ENCODE results near the gene ARPC3. TPM values are rescaled to one million over a fixed set of nuclear protein-coding genes. Genes with fewer than 3 reads are reported as not detected.
"Not testable (repeated sequence)": the region's sequence is repeated elsewhere in the genome, so short reads cannot be mapped to it uniquely, and the experiment has no call there.

ARPC3 gene
- total and polyA plus RNA-seq, 2 experiments from 2014 or later = 434 to 585 TPM

DNA sequence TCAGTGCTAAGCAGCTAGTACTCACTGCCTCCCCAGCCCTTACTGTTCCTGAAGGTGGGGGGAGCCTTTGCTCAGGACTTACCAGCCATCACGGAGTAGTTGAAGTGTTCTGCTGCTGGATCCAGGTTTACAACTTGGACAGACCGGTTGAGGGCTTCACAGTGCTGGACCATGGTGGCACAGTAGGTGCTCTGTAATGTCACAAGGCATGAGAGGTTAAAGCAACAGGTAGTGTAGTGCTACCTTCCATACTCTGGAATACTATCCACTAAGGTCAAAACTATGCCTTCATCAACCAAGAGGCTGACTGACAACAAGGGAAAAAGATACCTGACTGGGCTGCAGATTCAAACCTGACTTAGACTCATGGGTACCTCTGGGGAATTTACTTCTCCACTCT is 14.9 kb upstream of the ARPC3 start:
- H3K4me3 ChIP-seq = no peak overlapping the region
- no peak for DNase-seq (ENCODE audit: low spot score)
- peaks cover 15% of the 10 kb centered on the region for H3K4me1 ChIP-seq (ENCODE audit: insufficient read depth)
- no peaks in the 10 kb centered on the region for H3K9me2 ChIP-seq (replicated peaks; ENCODE audit: insufficient read depth)
- H3K79me2 ChIP-seq = peaks cover 26% of the 10 kb centered on the region
- H4K20me1 ChIP-seq (ENCODE audit: insufficient read depth, poor library complexity, severe bottlenecking) = no peaks in the 10 kb centered on the region
- H3K9me3 ChIP-seq (ENCODE audit: low read depth) = no peaks in the 10 kb centered on the region
- no peak overlapping the region for H3K4me2 ChIP-seq
- H3K27ac ChIP-seq = no peak overlapping the region
- H3K36me3 ChIP-seq (replicated peaks; ENCODE audit: insufficient read depth, low read depth) = no peaks in the 10 kb centered on the region
- TF ChIP-seq, protein P1, sequence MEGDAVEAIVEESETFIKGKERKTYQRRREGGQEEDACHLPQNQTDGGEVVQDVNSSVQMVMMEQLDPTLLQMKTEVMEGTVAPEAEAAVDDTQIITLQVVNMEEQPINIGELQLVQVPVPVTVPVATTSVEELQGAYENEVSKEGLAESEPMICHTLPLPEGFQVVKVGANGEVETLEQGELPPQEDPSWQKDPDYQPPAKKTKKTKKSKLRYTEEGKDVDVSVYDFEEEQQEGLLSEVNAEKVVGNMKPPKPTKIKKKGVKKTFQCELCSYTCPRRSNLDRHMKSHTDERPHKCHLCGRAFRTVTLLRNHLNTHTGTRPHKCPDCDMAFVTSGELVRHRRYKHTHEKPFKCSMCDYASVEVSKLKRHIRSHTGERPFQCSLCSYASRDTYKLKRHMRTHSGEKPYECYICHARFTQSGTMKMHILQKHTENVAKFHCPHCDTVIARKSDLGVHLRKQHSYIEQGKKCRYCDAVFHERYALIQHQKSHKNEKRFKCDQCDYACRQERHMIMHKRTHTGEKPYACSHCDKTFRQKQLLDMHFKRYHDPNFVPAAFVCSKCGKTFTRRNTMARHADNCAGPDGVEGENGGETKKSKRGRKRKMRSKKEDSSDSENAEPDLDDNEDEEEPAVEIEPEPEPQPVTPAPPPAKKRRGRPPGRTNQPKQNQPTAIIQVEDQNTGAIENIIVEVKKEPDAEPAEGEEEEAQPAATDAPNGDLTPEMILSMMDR (IDR thresholded peaks at IDR 0.05; ENCODE audit: poor library complexity) = no peak
- TF ChIP-seq EZH2 (IDR thresholded peaks at IDR 0.05; ENCODE audit: borderline replicate concordance) (no peak), EZH2phosphoT487 (IDR thresholded peaks at IDR 0.05; ENCODE audit: low read depth, severe bottlenecking, unreplicated experiment) (no peak)
- no peak overlapping the region for H2AFZ ChIP-seq
- WGBS (ENCODE audit: low lambda C conversion rate, missing lambda C conversion rate) = 94% methylated on average over 2 of the region's 2 CpGs
- no peaks in the 10 kb centered on the region for H3K27me3 ChIP-seq

DNA sequence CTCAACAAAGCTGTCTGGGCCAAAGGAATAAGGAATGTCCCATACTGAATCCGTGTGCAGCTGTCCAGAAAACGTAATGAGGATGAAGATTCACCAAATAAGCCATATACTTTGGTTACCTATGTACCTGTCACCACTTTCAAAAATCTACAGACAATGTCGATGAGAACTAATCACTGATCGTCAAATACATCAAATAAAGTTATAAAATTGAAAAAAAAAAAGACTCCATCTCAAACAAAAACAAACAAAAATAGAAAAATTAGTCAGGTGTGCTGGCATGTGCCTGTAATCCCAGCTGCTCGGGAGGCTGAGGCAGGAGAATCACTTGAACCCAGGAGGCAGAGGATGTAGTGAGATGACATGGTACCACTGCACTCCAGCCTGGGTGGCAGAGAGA is 11.1 kb upstream of the ARPC3 start:
- H3K9me3 ChIP-seq (ENCODE audit: low read depth); H3K27me3 ChIP-seq; H3K79me2 ChIP-seq; H2AFZ ChIP-seq; H3K36me3 ChIP-seq (replicated peaks; ENCODE audit: insufficient read depth, low read depth); H3K4me3 ChIP-seq; DNase-seq (ENCODE audit: low spot score); H3K27ac ChIP-seq; H3K4me1 ChIP-seq (ENCODE audit: insufficient read depth); H3K9me2 ChIP-seq (replicated peaks; ENCODE audit: insufficient read depth); H4K20me1 ChIP-seq (ENCODE audit: insufficient read depth, poor library complexity, severe bottlenecking); H3K4me2 ChIP-seq: not testable (repeated sequence)
- 95% methylated on average over 5 of the region's 5 CpGs for WGBS (ENCODE audit: low lambda C conversion rate, missing lambda C conversion rate)

GRCh38 chr12:110458756-110459155 is 8.6 kb upstream of the ARPC3 start:
- Histone ChIP-seq H3K9me3 (ENCODE audit: low read depth) (no peaks in the 10 kb centered on the region), H3K79me2 (no peaks in the 10 kb centered on the region), H3K36me3 (replicated peaks; ENCODE audit: insufficient read depth, low read depth) (no peaks in the 10 kb centered on the region), H3K4me2 (no peak overlapping the region), H3K27me3 (no peaks in the 10 kb centered on the region), H3K9me2 (replicated peaks; ENCODE audit: insufficient read depth) (no peaks in the 10 kb centered on the region), H2AFZ (no peak overlapping the region), H3K4me1 (ENCODE audit: insufficient read depth) (no peaks in the 10 kb centered on the region), H3K4me3 (no peak overlapping the region), H3K27ac (no peak overlapping the region), H4K20me1 (ENCODE audit: insufficient read depth, poor library complexity, severe bottlenecking) (no peaks in the 10 kb centered on the region)
- WGBS (ENCODE audit: low lambda C conversion rate, missing lambda C conversion rate) = 90% methylated on average over 4 of the region's 4 CpGs
- TF ChIP-seq EZH2 (IDR thresholded peaks at IDR 0.05; ENCODE audit: borderline replicate concordance) (no peak), EZH2phosphoT487 (IDR thresholded peaks at IDR 0.05; ENCODE audit: low read depth, severe bottlenecking, unreplicated experiment) (no peak)
- TF ChIP-seq, protein P1 (IDR thresholded peaks at IDR 0.05; ENCODE audit: poor library complexity) = no peak
- no peak for DNase-seq (ENCODE audit: low spot score)

DNA sequence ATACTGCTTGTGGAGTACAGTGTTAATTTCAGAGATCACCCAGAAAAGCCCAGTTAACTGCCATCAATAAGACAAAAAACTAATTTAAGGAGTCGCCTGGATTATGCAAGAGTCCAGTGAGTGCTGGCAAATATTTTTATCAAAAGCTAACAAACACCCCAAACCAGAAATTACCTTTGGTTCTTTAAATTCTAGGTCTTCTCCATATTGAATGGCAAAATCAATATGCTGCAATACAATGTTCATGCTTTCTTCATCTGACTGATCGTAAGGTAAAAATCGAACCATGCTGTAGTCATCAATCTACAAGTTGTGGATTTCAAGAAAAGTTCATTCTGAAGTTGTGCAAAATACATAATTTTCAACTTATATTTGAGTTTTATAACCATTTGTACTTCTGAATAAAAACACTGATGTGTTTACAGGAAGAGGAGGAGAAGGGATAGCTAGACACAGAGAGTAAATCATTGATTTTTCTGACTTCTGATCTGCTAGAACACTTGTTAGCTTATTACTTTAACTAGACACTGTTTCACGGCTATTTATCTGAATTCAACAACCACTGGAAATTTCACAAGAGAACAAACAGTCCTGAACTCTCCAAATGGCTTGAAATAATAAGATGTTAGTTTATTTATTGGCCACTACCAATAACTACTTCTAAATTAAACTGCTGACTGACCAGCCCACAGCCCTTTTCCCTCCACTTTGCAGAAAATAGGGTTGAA is 3.6 kb upstream of the ARPC3 start:
- TF ChIP-seq, protein P1 (IDR thresholded peaks at IDR 0.05; ENCODE audit: poor library complexity) = no peak
- TF ChIP-seq EZH2phosphoT487 (IDR thresholded peaks at IDR 0.05; ENCODE audit: low read depth, severe bottlenecking, unreplicated experiment) (no peak), EZH2 (IDR thresholded peaks at IDR 0.05; ENCODE audit: borderline replicate concordance) (no peak)
- H4K20me1 ChIP-seq (ENCODE audit: insufficient read depth, poor library complexity, severe bottlenecking) = no peaks in the 10 kb centered on the region
- no peak overlapping the region for H2AFZ ChIP-seq
- no peaks in the 10 kb centered on the region for H3K9me2 ChIP-seq (replicated peaks; ENCODE audit: insufficient read depth)
- no peaks in the 10 kb centered on the region for H3K9me3 ChIP-seq (ENCODE audit: low read depth)
- WGBS (ENCODE audit: low lambda C conversion rate, missing lambda C conversion rate) = 89% methylated on average over 4 of the region's 4 CpGs
- no peaks in the 10 kb centered on the region for H3K27me3 ChIP-seq
- H3K79me2 ChIP-seq = peaks cover 9% of the 10 kb centered on the region
- H3K4me1 ChIP-seq (ENCODE audit: insufficient read depth) = no peaks in the 10 kb centered on the region
- H3K27ac ChIP-seq = no peak overlapping the region
- DNase-seq (ENCODE audit: low spot score) = no peak
- H3K4me3 ChIP-seq = no peak overlapping the region
- H3K4me2 ChIP-seq = no peak overlapping the region
- no peaks in the 10 kb centered on the region for H3K36me3 ChIP-seq (replicated peaks; ENCODE audit: insufficient read depth, low read depth)
